WTC11 (cell line): ENCODE data around the gene PES1.

ENCODE experiments used
- ESRRA ChIP-seq: sonication (generic); formaldehyde crosslinking; IDR thresholded peaks from 2 replicates; pipeline ENCODE4 v1.8.1; 2022; ENCODE audit warnings: mild to moderate bottlenecking, missing genetic modification reagents, borderline replicate concordance
- ETV6 ChIP-seq: sonication (generic); formaldehyde crosslinking; IDR thresholded peaks from 2 replicates; pipeline ENCODE4 v1.8.1; 2022; ENCODE audit warnings: mild to moderate bottlenecking, missing genetic modification reagents
- FOXJ3 ChIP-seq: sonication (generic); formaldehyde crosslinking; IDR thresholded peaks from 2 replicates; pipeline ENCODE4 v1.9.0; 2021; ENCODE audit warnings: missing genetic modification reagents, mild to moderate bottlenecking, borderline replicate concordance
- FOXP1 ChIP-seq: sonication (generic); formaldehyde crosslinking; IDR thresholded peaks from 2 replicates; pipeline ENCODE4 v1.8.0; 2022; ENCODE audit warnings: missing genetic modification reagents, mild to moderate bottlenecking, moderate library complexity, borderline replicate concordance
- IRF1 ChIP-seq: sonication (generic); formaldehyde crosslinking; IDR thresholded peaks from 2 replicates; pipeline ENCODE4 v1.8.0; 2023; ENCODE audit warnings: missing genetic modification reagents
- MXD4 ChIP-seq: fragments of 250-450 bp; sonication (Bioruptor Pico); IDR thresholded peaks from 2 replicates; pipeline ENCODE4 v1.8.0; 2021; ENCODE audit warnings: mild to moderate bottlenecking, moderate library complexity, borderline replicate concordance
- NFE2L1 ChIP-seq: sonication (generic); formaldehyde crosslinking; IDR thresholded peaks from 2 replicates; pipeline ENCODE4 v1.8.1; 2023; ENCODE audit warnings: missing genetic modification reagents
- NFYB ChIP-seq: sonication (generic); formaldehyde crosslinking; conservative IDR thresholded peaks from 2 replicates; pipeline ENCODE4 v1.8.0; 2022; ENCODE audit warnings: low read depth, missing genetic modification reagents
- SP1 ChIP-seq: sonication (generic); formaldehyde crosslinking; conservative IDR thresholded peaks from 2 replicates; pipeline ENCODE4 v1.8.1; 2022; ENCODE audit warnings: missing genetic modification reagents
- ZNF263 ChIP-seq: sonication (generic); formaldehyde crosslinking; IDR thresholded peaks from 2 replicates; pipeline ENCODE4 v1.8.1; 2022; ENCODE audit warnings: low read depth, mild to moderate bottlenecking, moderate library complexity, missing genetic modification reagents
- ZNF423 ChIP-seq: fragments of 250-450 bp; sonication (Bioruptor Pico); IDR thresholded peaks from 2 replicates; pipeline ENCODE4 v2.1.2; 2022; ENCODE audit warnings: mild to moderate bottlenecking, moderate library complexity
- TF ChIP-seq, protein P1 (sequence below): fragments of 200-600 bp; IDR thresholded peaks from 2 replicates; pipeline ENCODE4 v1.8.0; 2022; ENCODE audit warnings: antibody characterized with exemption
- TF ChIP-seq, protein P2 (sequence below): sonication (generic); formaldehyde crosslinking; conservative IDR thresholded peaks from 2 replicates; pipeline ENCODE4 v1.8.1; 2022; ENCODE audit warnings: mild to moderate bottlenecking, missing genetic modification reagents
- TF ChIP-seq, protein P3 (sequence below): sonication (generic); formaldehyde crosslinking; IDR thresholded peaks from 2 replicates; pipeline ENCODE4 v1.8.0; 2023; ENCODE audit warnings: missing genetic modification reagents, mild to moderate bottlenecking, borderline replicate concordance

- TF ChIP-seq, protein P1, sequence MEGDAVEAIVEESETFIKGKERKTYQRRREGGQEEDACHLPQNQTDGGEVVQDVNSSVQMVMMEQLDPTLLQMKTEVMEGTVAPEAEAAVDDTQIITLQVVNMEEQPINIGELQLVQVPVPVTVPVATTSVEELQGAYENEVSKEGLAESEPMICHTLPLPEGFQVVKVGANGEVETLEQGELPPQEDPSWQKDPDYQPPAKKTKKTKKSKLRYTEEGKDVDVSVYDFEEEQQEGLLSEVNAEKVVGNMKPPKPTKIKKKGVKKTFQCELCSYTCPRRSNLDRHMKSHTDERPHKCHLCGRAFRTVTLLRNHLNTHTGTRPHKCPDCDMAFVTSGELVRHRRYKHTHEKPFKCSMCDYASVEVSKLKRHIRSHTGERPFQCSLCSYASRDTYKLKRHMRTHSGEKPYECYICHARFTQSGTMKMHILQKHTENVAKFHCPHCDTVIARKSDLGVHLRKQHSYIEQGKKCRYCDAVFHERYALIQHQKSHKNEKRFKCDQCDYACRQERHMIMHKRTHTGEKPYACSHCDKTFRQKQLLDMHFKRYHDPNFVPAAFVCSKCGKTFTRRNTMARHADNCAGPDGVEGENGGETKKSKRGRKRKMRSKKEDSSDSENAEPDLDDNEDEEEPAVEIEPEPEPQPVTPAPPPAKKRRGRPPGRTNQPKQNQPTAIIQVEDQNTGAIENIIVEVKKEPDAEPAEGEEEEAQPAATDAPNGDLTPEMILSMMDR: no peak
- TF ChIP-seq ESRRA (CRISPR knock-in tag): no peak
- TF ChIP-seq, protein P2, sequence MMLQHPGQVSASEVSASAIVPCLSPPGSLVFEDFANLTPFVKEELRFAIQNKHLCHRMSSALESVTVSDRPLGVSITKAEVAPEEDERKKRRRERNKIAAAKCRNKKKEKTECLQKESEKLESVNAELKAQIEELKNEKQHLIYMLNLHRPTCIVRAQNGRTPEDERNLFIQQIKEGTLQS (CRISPR knock-in tag): no peak
- TF ChIP-seq NFYB (CRISPR knock-in tag): no peak
- TF ChIP-seq, protein P3, sequence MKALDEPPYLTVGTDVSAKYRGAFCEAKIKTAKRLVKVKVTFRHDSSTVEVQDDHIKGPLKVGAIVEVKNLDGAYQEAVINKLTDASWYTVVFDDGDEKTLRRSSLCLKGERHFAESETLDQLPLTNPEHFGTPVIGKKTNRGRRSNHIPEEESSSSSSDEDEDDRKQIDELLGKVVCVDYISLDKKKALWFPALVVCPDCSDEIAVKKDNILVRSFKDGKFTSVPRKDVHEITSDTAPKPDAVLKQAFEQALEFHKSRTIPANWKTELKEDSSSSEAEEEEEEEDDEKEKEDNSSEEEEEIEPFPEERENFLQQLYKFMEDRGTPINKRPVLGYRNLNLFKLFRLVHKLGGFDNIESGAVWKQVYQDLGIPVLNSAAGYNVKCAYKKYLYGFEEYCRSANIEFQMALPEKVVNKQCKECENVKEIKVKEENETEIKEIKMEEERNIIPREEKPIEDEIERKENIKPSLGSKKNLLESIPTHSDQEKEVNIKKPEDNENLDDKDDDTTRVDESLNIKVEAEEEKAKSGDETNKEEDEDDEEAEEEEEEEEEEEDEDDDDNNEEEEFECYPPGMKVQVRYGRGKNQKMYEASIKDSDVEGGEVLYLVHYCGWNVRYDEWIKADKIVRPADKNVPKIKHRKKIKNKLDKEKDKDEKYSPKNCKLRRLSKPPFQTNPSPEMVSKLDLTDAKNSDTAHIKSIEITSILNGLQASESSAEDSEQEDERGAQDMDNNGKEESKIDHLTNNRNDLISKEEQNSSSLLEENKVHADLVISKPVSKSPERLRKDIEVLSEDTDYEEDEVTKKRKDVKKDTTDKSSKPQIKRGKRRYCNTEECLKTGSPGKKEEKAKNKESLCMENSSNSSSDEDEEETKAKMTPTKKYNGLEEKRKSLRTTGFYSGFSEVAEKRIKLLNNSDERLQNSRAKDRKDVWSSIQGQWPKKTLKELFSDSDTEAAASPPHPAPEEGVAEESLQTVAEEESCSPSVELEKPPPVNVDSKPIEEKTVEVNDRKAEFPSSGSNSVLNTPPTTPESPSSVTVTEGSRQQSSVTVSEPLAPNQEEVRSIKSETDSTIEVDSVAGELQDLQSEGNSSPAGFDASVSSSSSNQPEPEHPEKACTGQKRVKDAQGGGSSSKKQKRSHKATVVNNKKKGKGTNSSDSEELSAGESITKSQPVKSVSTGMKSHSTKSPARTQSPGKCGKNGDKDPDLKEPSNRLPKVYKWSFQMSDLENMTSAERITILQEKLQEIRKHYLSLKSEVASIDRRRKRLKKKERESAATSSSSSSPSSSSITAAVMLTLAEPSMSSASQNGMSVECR (CRISPR knock-in tag): no peak
- TF ChIP-seq ZNF263: no peak
- TF ChIP-seq SP1 (CRISPR knock-in tag): no peak
- TF ChIP-seq IRF1 (CRISPR knock-in tag): no peak
- no peak for TF ChIP-seq ETV6
- no peak for TF ChIP-seq ZNF423 (CRISPR knock-in tag)
- TF ChIP-seq MXD4 (CRISPR knock-in tag): no peak
- TF ChIP-seq FOXJ3 (CRISPR knock-in tag): no peak
- TF ChIP-seq NFE2L1: no peak
- no peak for TF ChIP-seq FOXP1 (CRISPR knock-in tag)
These were observed 36.8 kb upstream of the PES1 start for GRCh38 chr22:30628491-30628890.
